Trophoblast cell (in vitro differentiated cells and primary cell): Measurements from ENCODE around the gene DCAF5.
A peak's percentile ranks its signal among the peaks of the same experiment; 100 is the strongest.

Experiments used
- DNase-seq, 2 donors: peaks; one replicate each; pipeline ENCODE4 v3.0.0-alpha.2; 2016
- H2AFZ ChIP-seq: 2 replicates; pipeline ENCODE4 v1.6.1; 2013; ENCODE audit warnings: low read length, moderate library complexity, mild to moderate bottlenecking; ENCODE audit not compliant: insufficient read depth, poor library complexity
- H2AK5ac ChIP-seq: 2 replicates; pipeline ENCODE4 v1.6.1; 2013; ENCODE audit warnings: mild to moderate bottlenecking, low read length
- H2BK120ac ChIP-seq: 2 replicates; pipeline ENCODE4 v1.6.1; 2013; ENCODE audit warnings: low read length, mild to moderate bottlenecking, moderate library complexity; ENCODE audit not compliant: insufficient read depth, poor library complexity
- H2BK12ac ChIP-seq: 2 replicates; pipeline ENCODE4 v1.6.1; 2013; ENCODE audit warnings: mild to moderate bottlenecking, low read length, moderate library complexity
- H2BK5ac ChIP-seq: 2 replicates; pipeline ENCODE4 v1.6.1; 2013; ENCODE audit warnings: low read length, low read depth, moderate library complexity, mild to moderate bottlenecking; ENCODE audit not compliant: poor library complexity
- H3K14ac ChIP-seq: 2 replicates; pipeline ENCODE4 v1.6.1; 2013; ENCODE audit warnings: mild to moderate bottlenecking, low read length
- H3K18ac ChIP-seq: 2 replicates; pipeline ENCODE4 v1.6.1; 2013; ENCODE audit warnings: mild to moderate bottlenecking, low read length
- H3K23ac ChIP-seq: 2 replicates; pipeline ENCODE4 v1.6.1; 2013; ENCODE audit warnings: low read length
- H3K27ac ChIP-seq: 2 replicates; pipeline ENCODE4 v1.5.1; 2013; ENCODE audit warnings: low read depth, mild to moderate bottlenecking, inconsistent platforms, low read length, moderate library complexity
- H3K27me3 ChIP-seq: 2 replicates; pipeline ENCODE4 v1.6.1; 2013; ENCODE audit warnings: inconsistent platforms, mild to moderate bottlenecking, low read length, moderate library complexity; ENCODE audit not compliant: insufficient read depth
- H3K36me3 ChIP-seq, 2 experiments: 1 replicate in 1 of 2; 2 replicates in 1 of 2; pipeline ENCODE4 v1.6.1; 2013; ENCODE audit warnings: low read length in 2 of 2, mild to moderate bottlenecking in 2 of 2, moderate library complexity in 1 of 2; ENCODE audit not compliant: insufficient read depth in 2 of 2, control insufficient read depth in 1 of 2
- H3K4ac ChIP-seq: 2 replicates; pipeline ENCODE4 v1.6.1; 2013; ENCODE audit warnings: low read depth, mild to moderate bottlenecking, low read length, moderate library complexity
- H3K4me1 ChIP-seq, 2 experiments: 1 replicate in 1 of 2; 2 replicates in 1 of 2; pipeline ENCODE4 v1.6.1; 2013; ENCODE audit warnings: low read length in 2 of 2, mild to moderate bottlenecking in 2 of 2, moderate library complexity in 1 of 2; ENCODE audit not compliant: insufficient read depth in 2 of 2, control insufficient read depth in 1 of 2
- H3K4me2 ChIP-seq: 2 replicates; pipeline ENCODE4 v1.6.1; 2013; ENCODE audit warnings: inconsistent platforms, mild to moderate bottlenecking, low read length, moderate library complexity
- H3K4me3 ChIP-seq: 2 replicates; pipeline ENCODE4 v1.5.1; 2013; ENCODE audit warnings: mild to moderate bottlenecking, low read depth, low read length, inconsistent platforms
- H3K79me1 ChIP-seq: one replicate; pipeline ENCODE4 v1.6.1; 2013; ENCODE audit warnings: low read length
- H3K79me2 ChIP-seq: 2 replicates; pipeline ENCODE4 v1.6.1; 2013; ENCODE audit warnings: low read length, mild to moderate bottlenecking; ENCODE audit not compliant: control insufficient read depth, insufficient read depth, poor library complexity
- H3K9ac ChIP-seq: 2 replicates; pipeline ENCODE4 v1.6.1; 2013; ENCODE audit warnings: mild to moderate bottlenecking, low read length
- H3K9me3 ChIP-seq: 2 replicates; pipeline ENCODE4 v1.6.1; 2013; ENCODE audit warnings: low read depth, mild to moderate bottlenecking, control low read depth, inconsistent platforms, low read length; ENCODE audit not compliant: insufficient read depth
- H4K12ac ChIP-seq: 2 replicates; pipeline ENCODE4 v1.6.1; 2013; ENCODE audit warnings: low read depth, mild to moderate bottlenecking, low read length, moderate library complexity
- H4K8ac ChIP-seq: 2 replicates; pipeline ENCODE4 v1.6.1; 2013; ENCODE audit warnings: low read depth, mild to moderate bottlenecking, low read length, moderate library complexity
- H4K91ac ChIP-seq: one replicate; pipeline ENCODE4 v1.6.1; 2013; ENCODE audit warnings: low read depth, mild to moderate bottlenecking, low read length, moderate library complexity
- WGBS: extraction: QIAGEN DNeasy Blood & Tissue Kit; methylation state at CpG from one replicate; pipeline ENCODE4 v1.1.7; 2013; ENCODE audit warnings: missing lambda C conversion rate; ENCODE audit not compliant: insufficient read length, insufficient coverage; ENCODE audit errors: extremely low coverage; 5-methylcytosine and 5-hydroxymethylcytosine counted together

Gene DCAF5

GRCh38 chr14:69129264-69129880 lies 23.5 kb downstream of the DCAF5 start:
- Histone ChIP-seq H3K36me3 (no peaks in the 10 kb centered on the region), H2AK5ac (no peak overlapping the region), H2BK120ac (no peak overlapping the region), H3K18ac (no peak overlapping the region), H3K79me1 (no peaks in the 10 kb centered on the region), H2AFZ (no peak overlapping the region), H3K9me3 (no peaks in the 10 kb centered on the region), H4K12ac (no peak overlapping the region), H3K27me3 (no peaks in the 10 kb centered on the region), H3K4me1 (no peaks in the 10 kb centered on the region), H3K4me3 (no peak overlapping the region), H3K4me2 (no peak overlapping the region), H4K8ac (no peak overlapping the region), H3K79me2 (peaks cover 2% of the 10 kb centered on the region), H4K91ac (no peak overlapping the region), H2BK12ac (no peak overlapping the region), H2BK5ac (no peak overlapping the region), H3K14ac (no peak overlapping the region), H3K9ac (no peak overlapping the region), H3K23ac (no peak overlapping the region), H3K4ac (no peak overlapping the region), H3K27ac (no peak overlapping the region)
- no CpG with 5 or more reads among the region's 7 CpGs for WGBS
- DNase-seq: peak; percentile 63 to 88

- no peak overlapping the region for H3K4me3 ChIP-seq
- no peak for DNase-seq
- no peak overlapping the region for H4K12ac ChIP-seq
- no peak overlapping the region for H3K27ac ChIP-seq
- no peak overlapping the region for H2BK12ac ChIP-seq
- H2BK5ac ChIP-seq: no peak overlapping the region
- H3K36me3 ChIP-seq: peaks cover 2 to 18% of the 10 kb centered on the region in 2 experiments
- H3K79me2 ChIP-seq: no peaks in the 10 kb centered on the region
- no peak overlapping the region for H3K9ac ChIP-seq
- no peaks in the 10 kb centered on the region for H3K4me1 ChIP-seq
- H3K27me3 ChIP-seq: no peaks in the 10 kb centered on the region
- WGBS: no CpG with 5 or more reads among the region's 1 CpG
- no peak overlapping the region for H4K91ac ChIP-seq
- H3K14ac ChIP-seq: no peak overlapping the region
- H2BK120ac ChIP-seq: no peak overlapping the region
- no peaks in the 10 kb centered on the region for H3K9me3 ChIP-seq
- H3K79me1 ChIP-seq: no peaks in the 10 kb centered on the region
- H4K8ac ChIP-seq: no peak overlapping the region
- H3K4me2 ChIP-seq: no peak overlapping the region
- H3K23ac ChIP-seq: no peak overlapping the region
- H2AK5ac ChIP-seq: no peak overlapping the region
- H3K18ac ChIP-seq: no peak overlapping the region
- H2AFZ ChIP-seq: no peak overlapping the region
- no peak overlapping the region for H3K4ac ChIP-seq
These were observed 34.6 kb downstream of the DCAF5 start for GRCh38 chr14:69118305-69118704.

- Histone ChIP-seq H3K14ac (no peak overlapping the region), H4K8ac (no peak overlapping the region), H3K18ac (no peak overlapping the region), H3K4me3 (no peak overlapping the region), H2AFZ (no peak overlapping the region), H3K4me1 (no peaks in the 10 kb centered on the region), H2BK5ac (no peak overlapping the region), H3K79me1 (no peaks in the 10 kb centered on the region), H4K91ac (no peak overlapping the region), H2AK5ac (no peak overlapping the region), H3K79me2 (no peaks in the 10 kb centered on the region), H3K36me3 (peaks cover 2 to 18% of the 10 kb centered on the region in 2 experiments), H3K9ac (no peak overlapping the region), H3K23ac (no peak overlapping the region), H3K4me2 (no peak overlapping the region), H3K27ac (no peak overlapping the region), H3K4ac (no peak overlapping the region), H3K9me3 (no peaks in the 10 kb centered on the region), H2BK120ac (no peak overlapping the region), H3K27me3 (no peaks in the 10 kb centered on the region), H2BK12ac (no peak overlapping the region), H4K12ac (no peak overlapping the region)
- no CpG with 5 or more reads among the region's 6 CpGs for WGBS
- DNase-seq: no peak
These were observed 35.7 kb downstream of the DCAF5 start for GRCh38 chr14:69117020-69117767.

GRCh38 chr14:69115407-69116185 lies 37.3 kb downstream of the DCAF5 start:
- Histone ChIP-seq H3K79me2 (no peaks in the 10 kb centered on the region), H2BK120ac (no peak overlapping the region)

More at GRCh38 chr14:69115407-69116185, 37.3 kb downstream of the DCAF5 start:
- Histone ChIP-seq H4K12ac (no peak overlapping the region), H2BK12ac (no peak overlapping the region), H4K8ac (no peak overlapping the region), H3K4ac (no peak overlapping the region), H3K27ac (no peak overlapping the region), H3K23ac (no peak overlapping the region), H3K9me3 (no peaks in the 10 kb centered on the region), H3K4me1 (no peaks in the 10 kb centered on the region), H3K36me3 (peaks cover 2 to 17% of the 10 kb centered on the region in 2 experiments), H3K14ac (no peak overlapping the region), H3K4me3 (no peak overlapping the region), H3K18ac (no peak overlapping the region), H2BK5ac (no peak overlapping the region), H3K79me1 (no peaks in the 10 kb centered on the region), H4K91ac (no peak overlapping the region), H3K9ac (no peak overlapping the region), H3K27me3 (no peaks in the 10 kb centered on the region), H2AK5ac (no peak overlapping the region), H3K4me2 (no peak overlapping the region), H2AFZ (no peak overlapping the region)
- no peak for DNase-seq
- WGBS: no CpG with 5 or more reads among the region's 3 CpGs
